Central memory CD8-positive, alpha-beta T cell (primary cell): Measurements from ENCODE around the gene OLFM3.

ENCODE experiments used
- ATAC-seq: fragments of 150-1000 bp; cut with Tn5 transposase; replicated peaks from 2 replicates; pipeline ENCODE4 v1.10.0; 2022; ENCODE audit warnings: mild to moderate bottlenecking, moderate FRiP score, moderate number of reproducible peaks; ENCODE audit not compliant: poor library complexity, severe bottlenecking; ENCODE audit errors: extremely low read depth
- DNase-seq, 2 donors: peaks; one replicate each; pipeline ENCODE4 v3.0.0; 2021; ENCODE audit warnings: low spot score in 2 of 2
- H3K27ac Mint-ChIP-seq: one replicate; pipeline ENCODE4 v1.8.0; 2022; ENCODE audit warnings: low read depth, mild to moderate bottlenecking, moderate library complexity, mixed read lengths
- H3K27me3 Mint-ChIP-seq: one replicate; pipeline ENCODE4 v1.8.0; 2022; ENCODE audit warnings: mixed read lengths
- H3K36me3 Mint-ChIP-seq: one replicate; pipeline ENCODE4 v1.8.0; 2022; ENCODE audit warnings: mild to moderate bottlenecking, moderate library complexity, mixed read lengths; ENCODE audit not compliant: insufficient read depth
- H3K4me1 Mint-ChIP-seq: one replicate; pipeline ENCODE4 v1.8.0; 2022; ENCODE audit warnings: mixed read lengths
- H3K4me3 Mint-ChIP-seq: one replicate; pipeline ENCODE4 v1.8.0; 2022; ENCODE audit warnings: mild to moderate bottlenecking, moderate library complexity, mixed read lengths
- H3K9me3 Mint-ChIP-seq: one replicate; pipeline ENCODE4 v1.8.0; 2022; ENCODE audit warnings: mixed read lengths

Gene OLFM3

GRCh38 chr1:101996825-101997465 is at the start of gene OLFM3:
Gene OLFM3, minus strand, starts transcription at chr1:101996926.
- no peak within 1 kb of the TSS for H3K4me3 Mint-ChIP-seq
- H3K4me1 Mint-ChIP-seq: no peaks in the 10 kb centered on the region
- H3K9me3 Mint-ChIP-seq: peaks cover 6% of the 10 kb centered on the region
- ATAC-seq (no peak), DNase-seq (no peak)
- H3K36me3 Mint-ChIP-seq: no peaks in the 10 kb centered on the region
- peaks cover 11% of the 10 kb centered on the region for H3K27me3 Mint-ChIP-seq
- no peak within 1 kb of the TSS for H3K27ac Mint-ChIP-seq

DNA sequence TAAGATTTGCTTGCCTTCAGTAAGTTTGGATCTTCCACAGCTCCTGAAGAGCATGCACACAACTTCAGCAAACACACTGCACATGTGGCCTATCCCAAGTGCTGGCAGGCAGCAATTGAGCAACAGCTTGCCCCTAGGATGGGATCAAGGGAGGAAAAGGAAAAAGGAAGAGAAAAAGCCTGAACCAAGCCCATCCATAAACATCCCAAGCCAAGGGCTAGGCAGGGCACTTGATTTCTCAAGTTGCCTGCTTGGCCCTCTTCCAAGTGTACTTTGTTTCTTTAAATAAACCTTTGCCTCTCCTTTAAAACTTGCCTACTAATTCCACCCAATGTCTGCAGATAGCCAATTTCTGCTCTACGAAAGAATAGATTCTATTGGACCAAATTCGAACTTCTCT is 49.0 kb upstream of the OLFM3 start:
- Mint-ChIP-seq H3K36me3 (no peaks in the 10 kb centered on the region), H3K27ac (no peak overlapping the region), H3K9me3 (no peaks in the 10 kb centered on the region), H3K4me3 (no peak overlapping the region), H3K4me1 (no peaks in the 10 kb centered on the region), H3K27me3 (no peaks in the 10 kb centered on the region)
- DNase-seq (no peak), ATAC-seq (no peak)

DNA sequence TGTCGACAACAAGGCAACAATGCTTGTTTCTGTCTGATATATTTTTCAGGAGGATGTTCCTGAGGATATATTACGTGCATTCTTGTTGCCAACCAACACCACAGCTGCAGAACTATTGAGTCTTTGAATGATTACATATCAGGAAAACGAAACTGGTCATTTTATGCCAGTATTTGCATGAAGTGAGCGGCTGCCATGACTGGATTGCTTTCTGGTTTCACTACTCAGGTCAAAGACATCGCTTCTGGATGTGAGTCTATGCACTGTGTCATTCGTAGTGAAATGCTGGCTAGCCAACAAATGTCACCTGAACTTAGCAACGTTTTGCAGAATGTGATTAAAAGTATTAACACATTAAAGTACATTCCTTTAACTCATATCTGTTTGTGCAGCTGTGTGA is 35.8 kb upstream of the OLFM3 start:
- H3K9me3 Mint-ChIP-seq: no peaks in the 10 kb centered on the region
- no peak overlapping the region for H3K4me3 Mint-ChIP-seq
- no peak for DNase-seq
- H3K27me3 Mint-ChIP-seq: no peaks in the 10 kb centered on the region
- H3K4me1 Mint-ChIP-seq: no peaks in the 10 kb centered on the region
- H3K36me3 Mint-ChIP-seq: peaks cover 2% of the 10 kb centered on the region
- H3K27ac Mint-ChIP-seq: no peak overlapping the region
- ATAC-seq: no peak

- H3K4me3 Mint-ChIP-seq: no peak overlapping the region
- H3K4me1 Mint-ChIP-seq: no peaks in the 10 kb centered on the region
Measured at GRCh38 chr1:102019530-102019929, 22.8 kb upstream of the OLFM3 start.

GRCh38 chr1:102015728-102016127 is 19.0 kb upstream of the OLFM3 start:
- H3K9me3 Mint-ChIP-seq: peaks cover 15% of the 10 kb centered on the region
- H3K27me3 Mint-ChIP-seq: no peaks in the 10 kb centered on the region
- DNase-seq: no peak
- no peak overlapping the region for H3K27ac Mint-ChIP-seq
- H3K4me3 Mint-ChIP-seq: no peak overlapping the region
- H3K36me3 Mint-ChIP-seq: no peaks in the 10 kb centered on the region
- no peak for ATAC-seq
- no peaks in the 10 kb centered on the region for H3K4me1 Mint-ChIP-seq

More at GRCh38 chr1:102019530-102019929, 22.8 kb upstream of the OLFM3 start:
- Mint-ChIP-seq H3K36me3 (no peaks in the 10 kb centered on the region), H3K27ac (no peak overlapping the region), H3K27me3 (no peaks in the 10 kb centered on the region), H3K9me3 (peaks cover 10% of the 10 kb centered on the region)
- ATAC-seq: no peak
- no peak for DNase-seq

GRCh38 chr1:102002057-102002456 is 5.3 kb upstream of the OLFM3 start:
- H3K4me3 Mint-ChIP-seq: no peak overlapping the region
- DNase-seq (no peak), ATAC-seq (no peak)
- H3K27ac Mint-ChIP-seq: no peak overlapping the region
- no peaks in the 10 kb centered on the region for H3K4me1 Mint-ChIP-seq
- no peaks in the 10 kb centered on the region for H3K27me3 Mint-ChIP-seq
- H3K36me3 Mint-ChIP-seq: no peaks in the 10 kb centered on the region
- peaks cover 7% of the 10 kb centered on the region for H3K9me3 Mint-ChIP-seq

DNA sequence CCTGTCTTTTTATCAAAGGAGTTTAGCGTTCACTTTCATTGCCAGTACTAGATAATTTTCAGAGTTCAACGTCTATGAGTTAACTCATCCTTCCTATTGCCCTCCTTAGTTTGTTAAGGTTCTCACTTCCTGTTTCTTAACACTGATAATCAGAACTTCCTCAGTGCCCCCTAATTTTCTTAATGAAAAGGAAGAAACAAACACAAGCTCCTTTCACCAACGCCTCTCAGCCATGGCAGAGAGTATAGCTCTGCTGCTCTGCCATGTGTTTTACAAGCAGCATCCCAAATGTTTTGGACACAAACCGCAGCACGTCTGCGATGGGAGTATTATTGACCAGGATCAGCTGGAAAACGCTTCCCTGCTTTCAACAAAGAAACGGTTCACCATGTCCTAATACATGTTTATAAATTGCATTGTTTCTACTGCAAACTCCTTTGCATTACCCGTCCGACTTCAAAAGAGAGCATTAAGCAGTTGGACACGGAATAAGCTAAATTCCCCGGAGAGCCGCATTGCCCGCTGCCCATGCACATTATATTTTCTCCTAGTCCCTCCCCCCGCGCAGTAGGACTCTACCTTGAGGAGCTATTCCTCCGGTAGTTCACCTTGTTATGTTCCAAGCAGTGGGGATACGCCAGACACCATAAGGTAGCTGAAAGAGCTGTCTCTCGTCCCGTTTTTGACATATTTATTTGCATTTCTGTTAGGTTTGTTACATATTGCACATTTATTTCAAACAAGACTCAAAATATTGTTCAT is 561 bp downstream of the OLFM3 start:
- DNase-seq: no peak
- no peaks in the 10 kb centered on the region for H3K4me1 Mint-ChIP-seq
- H3K4me3 Mint-ChIP-seq: no peak overlapping the region
- no peaks in the 10 kb centered on the region for H3K36me3 Mint-ChIP-seq
- ATAC-seq: no peak
- H3K27me3 Mint-ChIP-seq: peaks cover 11% of the 10 kb centered on the region
- no peak overlapping the region for H3K27ac Mint-ChIP-seq
- H3K9me3 Mint-ChIP-seq: peaks cover 6% of the 10 kb centered on the region

GRCh38 chr1:101993710-101994109 is 3.0 kb downstream of the OLFM3 start:
- no peak overlapping the region for H3K4me3 Mint-ChIP-seq
- H3K27me3 Mint-ChIP-seq: peaks cover 11% of the 10 kb centered on the region
- no peaks in the 10 kb centered on the region for H3K36me3 Mint-ChIP-seq
- DNase-seq (no peak), ATAC-seq (no peak)
- peaks cover 6% of the 10 kb centered on the region for H3K9me3 Mint-ChIP-seq
- no peaks in the 10 kb centered on the region for H3K4me1 Mint-ChIP-seq
- H3K27ac Mint-ChIP-seq: no peak overlapping the region

DNA sequence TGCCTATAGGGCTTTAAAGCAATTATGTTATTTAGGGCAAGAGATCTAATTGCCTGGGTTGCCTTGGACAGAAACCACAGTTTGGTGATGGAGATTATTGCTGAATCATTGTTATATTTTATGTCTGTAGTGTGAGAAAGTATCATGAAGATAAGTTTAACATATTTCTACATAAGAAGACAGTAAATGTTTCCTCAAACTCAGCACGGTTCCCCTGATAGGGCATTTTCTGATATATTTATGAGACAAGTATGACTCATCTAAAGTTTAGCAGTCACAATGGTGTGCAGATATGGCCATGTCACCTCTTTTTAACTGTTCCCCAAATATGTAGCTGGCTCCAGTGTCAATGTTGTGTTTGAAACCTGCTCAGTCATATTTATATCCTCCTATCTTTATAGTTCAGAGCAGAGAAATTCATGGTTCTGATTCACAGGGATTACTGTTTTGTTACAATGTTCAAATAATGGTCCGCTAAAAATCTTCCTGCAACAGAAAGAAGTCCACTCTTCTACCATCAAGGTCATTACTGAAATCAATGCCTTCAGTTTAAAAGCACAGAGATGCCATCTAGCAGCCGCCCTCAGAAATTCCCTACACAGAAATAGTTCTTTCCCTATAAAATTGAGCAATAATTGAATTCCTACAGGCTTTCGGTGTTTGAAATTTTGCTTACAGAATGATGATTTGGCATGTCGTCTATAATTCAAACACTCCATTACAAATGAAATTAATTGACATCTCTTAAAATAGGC is 3.7 kb downstream of the OLFM3 start:
- H3K4me1 Mint-ChIP-seq: no peaks in the 10 kb centered on the region
- no peak for DNase-seq
- H3K36me3 Mint-ChIP-seq: no peaks in the 10 kb centered on the region

DNA sequence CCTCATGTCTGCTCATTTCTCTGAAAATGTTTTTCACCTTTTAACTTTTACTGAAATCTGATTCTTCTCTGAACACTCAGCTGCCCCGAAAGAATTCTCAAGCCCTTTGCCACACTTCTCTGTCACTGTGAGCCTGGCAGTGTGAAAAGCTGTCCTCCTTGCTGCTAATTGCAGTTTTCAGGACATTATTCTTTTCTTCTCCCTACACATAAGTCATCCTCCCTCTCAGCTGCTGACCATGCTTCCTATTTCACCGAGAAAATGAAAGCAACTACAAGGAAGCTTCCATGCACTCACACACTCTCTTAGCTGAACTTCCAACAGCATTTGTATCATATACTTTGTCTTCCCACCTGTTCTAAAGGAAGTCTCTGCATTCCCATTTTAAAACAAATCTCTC is 15.8 kb downstream of the OLFM3 start:
- H3K9me3 Mint-ChIP-seq: peaks cover 22% of the 10 kb centered on the region
- H3K36me3 Mint-ChIP-seq: no peaks in the 10 kb centered on the region
- ATAC-seq (no peak), DNase-seq (no peak)
- no peak overlapping the region for H3K27ac Mint-ChIP-seq
- no peaks in the 10 kb centered on the region for H3K27me3 Mint-ChIP-seq
- H3K4me1 Mint-ChIP-seq: no peaks in the 10 kb centered on the region
- H3K4me3 Mint-ChIP-seq: no peak overlapping the region

More for the DNA sequence above, 3.7 kb downstream of the OLFM3 start:
- H3K27ac Mint-ChIP-seq: no peak overlapping the region
- H3K27me3 Mint-ChIP-seq: peaks cover 11% of the 10 kb centered on the region
- ATAC-seq: no peak
- H3K9me3 Mint-ChIP-seq: peaks cover 6% of the 10 kb centered on the region
- H3K4me3 Mint-ChIP-seq: no peak overlapping the region

DNA sequence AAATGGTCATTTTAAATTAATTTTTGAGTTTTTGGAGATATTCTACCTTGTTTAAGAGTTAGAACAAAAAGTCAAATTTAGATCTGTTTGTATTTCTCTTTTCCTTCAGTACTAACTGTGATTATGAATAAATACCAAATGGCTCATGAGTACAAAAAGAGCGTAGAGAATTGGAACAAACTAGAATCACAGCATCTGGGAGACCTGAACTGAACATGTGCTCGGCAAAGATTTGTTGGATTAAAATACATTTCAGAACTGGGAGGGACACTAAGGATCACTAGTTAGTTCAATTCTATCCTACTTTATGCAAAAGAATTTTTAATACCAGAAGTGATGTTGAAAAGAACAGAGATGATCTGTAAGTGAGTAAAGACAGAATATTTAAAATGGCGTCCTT is 19.5 kb downstream of the OLFM3 start:
- peaks cover 12% of the 10 kb centered on the region for H3K9me3 Mint-ChIP-seq
- H3K4me3 Mint-ChIP-seq: no peak overlapping the region
- no peaks in the 10 kb centered on the region for H3K4me1 Mint-ChIP-seq
- ATAC-seq (no peak), DNase-seq (no peak)
- H3K27ac Mint-ChIP-seq: no peak overlapping the region
- H3K36me3 Mint-ChIP-seq: peaks cover 2% of the 10 kb centered on the region
- H3K27me3 Mint-ChIP-seq: no peaks in the 10 kb centered on the region

- Mint-ChIP-seq H3K36me3 (peaks cover 2% of the 10 kb centered on the region), H3K4me1 (no peaks in the 10 kb centered on the region), H3K27ac (no peak overlapping the region), H3K27me3 (no peaks in the 10 kb centered on the region), H3K4me3 (no peak overlapping the region), H3K9me3 (peaks cover 8% of the 10 kb centered on the region)
- ATAC-seq (no peak), DNase-seq (no peak)
Measured at GRCh38 chr1:101976161-101976560, 20.6 kb downstream of the OLFM3 start.

- Mint-ChIP-seq H3K4me3 (no peak overlapping the region), H3K9me3 (peaks cover 5% of the 10 kb centered on the region), H3K27ac (no peak overlapping the region), H3K4me1 (no peaks in the 10 kb centered on the region), H3K36me3 (peaks cover 2% of the 10 kb centered on the region), H3K27me3 (no peaks in the 10 kb centered on the region)
- DNase-seq (no peak), ATAC-seq (no peak)
Measured at GRCh38 chr1:101975371-101975770, 21.4 kb downstream of the OLFM3 start.
